Adrenal gland (tissue), 12 donors: ENCODE measurements around the gene RIMBP2. TPM values are rescaled to one million over a fixed set of nuclear protein-coding genes. Genes with fewer than 3 reads are reported as not detected.

Experiments
- DNase-seq, 7 donors: peaks; one replicate each; pipeline ENCODE4 v3.0.0-alpha.2; 2019 to 2020
- H3K27ac ChIP-seq, 5 donors: fragments of 200-600 bp; sonication (generic) in 4 of 5; 1 replicate in 3 of 5; 2 replicates in 2 of 5; pipeline versions ENCODE4 v1.5.1 to v1.8.0; 2016 to 2020; ENCODE audit warnings: mild to moderate bottlenecking in 1 of 5
- H3K27me3 ChIP-seq: fragments of 200-600 bp; 2 replicates; pipeline ENCODE4 v1.8.0; 2021
- H3K36me3 ChIP-seq, 2 donors: fragments of 200-600 bp; replicated peaks in 1 of 2; 1 replicate in 1 of 2; 2 replicates in 1 of 2; pipeline versions ENCODE4 v1.5.1 to v1.8.0; 2018 to 2022
- H3K4me1 ChIP-seq, 2 donors: fragments of 200-600 bp; replicated peaks in 1 of 2; 1 replicate in 1 of 2; 2 replicates in 1 of 2; pipeline versions ENCODE4 v1.5.1 to v1.8.0; 2018 to 2021
- H3K4me3 ChIP-seq, 4 donors: fragments of 200-600 bp; sonication (generic) in 3 of 4; one replicate each; pipeline ENCODE4 v1.5.1; 2016 to 2018
- H3K9me3 ChIP-seq, 3 donors: fragments of 200-600 bp; sonication (generic) in 1 of 3; replicated peaks in 1 of 3; 1 replicate in 2 of 3; 2 replicates in 1 of 3; pipeline versions ENCODE4 v1.5.1 to v1.8.0; 2016 to 2021
- POLR2A ChIP-seq, 2 donors: fragments of 450-650 bp; IDR thresholded peaks; one replicate each; pipeline ENCODE4 v1.6.1; 2017; ENCODE audit warnings: antibody characterized with exemption in 2 of 2, mild to moderate bottlenecking in 2 of 2, moderate library complexity in 1 of 2
- whole genome bisulfite sequencing, 4 donors: extraction: QIAGEN DNeasy Blood & Tissue Kit in 2 of 4; methylation state at CpG; one replicate each; pipeline versions ENCODE4 v1.1.5 to v1.1.7; 2013 to 2017; 5-methylcytosine and 5-hydroxymethylcytosine counted together
- intact Hi-C, 2 donors: fragments of 100-400 bp; cut with DNase I; formaldehyde crosslinking; loops; one replicate each; pipeline versions ENCODE4 v1.14.1 to v1.15.0; 2022 to 2023
- polyA plus RNA-seq, 3 donors: library from polyadenylated mRNA; stranded (reverse); fragments of 200-250 nt in 2 of 3; fragments of 350-450 nt in 1 of 3; fragmentation: Illumina TruSeq in 1 of 3; extraction: RNeasy Lipid Tissue Mini Kit (QIAGEN cat#74804) in 1 of 3; gene quantifications; one replicate each; pipeline ENCODE4 v1.2.3, GENCODE V29; 2013 to 2014
- total RNA-seq, 9 donors: library from RNA; depleted of rRNA in 4 of 9; stranded (reverse); fragments of >200 nt in 4 of 9; fragments of 120-200 nt in 1 of 9; fragmentation: NEBNext Ultra II Directional in 1 of 9; extraction: Animal tissue kit (Norgen Biotek cat#: 25700) in 1 of 9; gene quantifications; one replicate each; pipeline versions ENCODE4 v1.1.0 to v1.2.4, GENCODE V29; 2013 to 2023
- TF ChIP-seq, protein P1 (sequence below), 6 experiments: fragments of 450-650 bp in 4 of 6; fragments of 200-600 bp in 2 of 6; sonication (generic) in 1 of 6; IDR thresholded peaks; 1 replicate in 5 of 6; 2 replicates in 1 of 6; pipeline versions ENCODE4 v1.5.1 to v1.8.0; 2016 to 2021; ENCODE audit warnings: antibody characterized with exemption in 6 of 6, mild to moderate bottlenecking in 2 of 6, moderate library complexity in 1 of 6
- donor health status: healthy with polysubstance abuse.
- donor health status: Bipolar disorder and iron deficiency.
- donor health status: DM: yes; HTN: yes; CAD: no.
- donor health status: DM: no; HTN: no; CAD: no.
- donor health status: DM: no; HTN: no; CAD: no.
- donor health status: DM: yes; HTN: yes; CAD: no.

RIMBP2 gene
- total and polyA plus RNA-seq, 12 donors, result 0.18 to 23.9 (median 6.3) TPM; not detected in 2

DNA sequence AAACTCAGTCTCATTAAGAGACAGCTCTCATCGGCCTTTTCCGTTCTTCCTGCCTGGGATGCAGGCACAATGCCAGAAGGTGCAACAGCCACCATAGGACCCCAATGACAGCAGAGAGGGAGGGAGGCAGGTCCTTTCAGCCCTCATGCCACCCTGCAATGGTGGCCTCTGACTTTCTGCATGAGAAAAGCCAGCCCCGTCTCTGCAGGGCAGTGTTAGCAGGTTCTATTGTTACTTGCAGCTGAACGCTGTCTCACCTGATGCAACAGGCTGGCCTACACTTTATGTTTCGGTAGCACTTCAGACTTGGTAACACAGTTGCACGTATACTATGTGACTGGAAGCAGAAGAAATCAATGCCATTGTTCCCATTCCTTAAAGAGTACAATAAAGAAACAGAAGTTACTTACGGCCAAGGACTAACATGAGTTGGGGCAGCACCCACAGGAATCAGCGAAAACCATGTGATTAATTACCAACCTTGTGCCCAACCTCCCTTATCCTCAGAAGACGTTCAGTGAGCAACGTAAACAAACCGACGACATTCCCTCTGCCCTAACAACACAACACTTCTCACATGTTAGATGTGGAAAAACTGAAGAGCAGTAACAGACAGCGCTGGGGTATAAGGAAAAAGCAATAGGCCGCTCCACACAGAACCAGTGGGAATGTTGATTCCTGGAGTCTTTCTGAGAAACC, 102.1 kb downstream of the RIMBP2 start:
- no peaks in the 10 kb centered on the region for H3K27me3 ChIP-seq
- no peak overlapping the region for H3K27ac ChIP-seq
- H3K4me1 ChIP-seq, result no peaks in the 10 kb centered on the region
- intact Hi-C loops, result no loop called here
- 67 to 74% (median 68%) methylated on average over 14 of the region's 14 CpGs for WGBS, 4 donors
- H3K4me3 ChIP-seq, result no peak overlapping the region
- H3K9me3 ChIP-seq, result no peaks in the 10 kb centered on the region
- H3K36me3 ChIP-seq, result no peaks in the 10 kb centered on the region
- TF ChIP-seq POLR2A (IDR thresholded peaks at IDR 0.05), result no peak
- TF ChIP-seq, protein P1, sequence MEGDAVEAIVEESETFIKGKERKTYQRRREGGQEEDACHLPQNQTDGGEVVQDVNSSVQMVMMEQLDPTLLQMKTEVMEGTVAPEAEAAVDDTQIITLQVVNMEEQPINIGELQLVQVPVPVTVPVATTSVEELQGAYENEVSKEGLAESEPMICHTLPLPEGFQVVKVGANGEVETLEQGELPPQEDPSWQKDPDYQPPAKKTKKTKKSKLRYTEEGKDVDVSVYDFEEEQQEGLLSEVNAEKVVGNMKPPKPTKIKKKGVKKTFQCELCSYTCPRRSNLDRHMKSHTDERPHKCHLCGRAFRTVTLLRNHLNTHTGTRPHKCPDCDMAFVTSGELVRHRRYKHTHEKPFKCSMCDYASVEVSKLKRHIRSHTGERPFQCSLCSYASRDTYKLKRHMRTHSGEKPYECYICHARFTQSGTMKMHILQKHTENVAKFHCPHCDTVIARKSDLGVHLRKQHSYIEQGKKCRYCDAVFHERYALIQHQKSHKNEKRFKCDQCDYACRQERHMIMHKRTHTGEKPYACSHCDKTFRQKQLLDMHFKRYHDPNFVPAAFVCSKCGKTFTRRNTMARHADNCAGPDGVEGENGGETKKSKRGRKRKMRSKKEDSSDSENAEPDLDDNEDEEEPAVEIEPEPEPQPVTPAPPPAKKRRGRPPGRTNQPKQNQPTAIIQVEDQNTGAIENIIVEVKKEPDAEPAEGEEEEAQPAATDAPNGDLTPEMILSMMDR (IDR thresholded peaks at IDR 0.05), result no peak
- DNase-seq, result peak in 1 of 7 donors; percentile 28

DNA sequence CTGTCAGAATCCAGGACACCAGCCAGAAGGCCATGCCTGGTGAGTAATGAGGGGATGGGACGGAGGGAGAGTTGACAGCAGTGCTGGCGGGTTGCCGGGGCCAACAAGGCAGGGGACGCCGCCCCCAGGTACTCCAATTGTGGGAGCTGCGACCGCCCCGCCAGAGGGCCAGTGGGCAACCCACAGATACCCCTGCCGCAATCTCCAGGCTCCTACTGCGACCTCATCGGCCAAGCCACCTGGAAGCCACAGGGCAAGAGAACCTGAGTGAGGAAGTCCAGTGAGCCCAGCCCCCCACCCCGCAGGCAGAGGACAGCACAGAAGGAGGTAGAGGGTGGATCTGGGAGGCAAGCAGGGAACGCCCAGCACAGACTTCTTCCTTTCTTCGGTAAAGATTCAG, 103.0 kb downstream of the RIMBP2 start:
- 67 to 88% (median 85%) methylated on average over 2 to 14 of the region's 14 CpGs for WGBS, 4 donors
- Histone ChIP-seq H3K27me3 (no peaks in the 10 kb centered on the region), H3K27ac (no peak overlapping the region), H3K4me1 (no peaks in the 10 kb centered on the region), H3K9me3 (no peaks in the 10 kb centered on the region), H3K4me3 (no peak overlapping the region), H3K36me3 (no peaks in the 10 kb centered on the region)
- intact Hi-C loops, result no loop called here
- TF ChIP-seq, protein P1 (IDR thresholded peaks at IDR 0.05), result no peak
- TF ChIP-seq POLR2A (IDR thresholded peaks at IDR 0.05), result no peak
- DNase-seq, result peak in 1 of 7 donors; percentile 48

DNA sequence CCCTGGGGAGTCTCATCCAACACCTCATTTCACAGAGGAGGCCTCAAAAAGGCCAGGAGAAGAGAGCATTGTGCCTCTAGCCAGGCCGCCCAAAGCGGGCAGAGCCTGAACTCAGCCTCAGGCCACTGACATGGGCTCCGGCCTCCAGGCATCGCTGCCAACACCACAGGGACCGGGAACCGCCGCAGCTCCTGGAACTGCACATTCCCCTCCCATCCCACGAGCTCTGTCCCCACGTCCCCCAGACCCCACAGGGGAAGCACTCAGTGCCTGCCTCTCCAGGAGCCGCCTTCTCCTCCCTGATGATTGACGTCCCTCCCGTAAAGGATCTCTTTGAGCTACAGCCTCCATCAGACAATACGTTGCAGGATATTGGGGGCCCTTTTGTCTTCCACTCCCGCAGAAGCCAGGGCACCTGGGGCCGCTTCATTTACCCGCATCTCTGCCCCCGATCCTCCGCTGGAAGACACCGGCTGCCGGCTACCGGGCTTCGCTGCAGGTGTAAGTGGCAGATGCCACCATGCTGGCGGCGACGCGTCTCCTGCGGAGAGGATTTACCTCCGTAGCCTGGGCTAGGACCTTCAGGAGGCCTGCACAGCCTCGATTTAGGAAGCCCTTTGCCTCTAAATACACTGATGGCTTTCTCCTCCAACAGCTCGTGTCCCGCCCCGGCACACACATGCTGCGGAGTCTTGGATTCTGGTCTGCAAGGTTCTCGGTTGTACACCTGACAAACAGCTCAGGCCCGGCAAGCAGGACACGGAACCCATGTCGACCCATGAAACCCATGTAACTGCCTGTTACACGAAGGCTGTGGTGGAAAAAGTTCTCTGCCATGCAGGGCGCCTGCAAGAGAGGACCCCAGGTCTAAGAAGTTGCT, 104.8 kb downstream of the RIMBP2 start:
- H3K4me3 ChIP-seq, result no peak overlapping the region
- no peak for TF ChIP-seq POLR2A (IDR thresholded peaks at IDR 0.05)
- TF ChIP-seq, protein P1 (IDR thresholded peaks at IDR 0.05), result no peak
- DNase-seq, result peak in 1 of 7 donors; percentile 45
- no peaks in the 10 kb centered on the region for H3K36me3 ChIP-seq
- H3K27me3 ChIP-seq, result no peaks in the 10 kb centered on the region
- intact Hi-C loops, result no loop called here
- 86 to 89% (median 88%) methylated on average over 21 to 39 of the region's 39 CpGs for WGBS, 4 donors
- H3K4me1 ChIP-seq, result no peaks in the 10 kb centered on the region
- H3K27ac ChIP-seq, result no peak overlapping the region
- no peaks in the 10 kb centered on the region for H3K9me3 ChIP-seq

DNA sequence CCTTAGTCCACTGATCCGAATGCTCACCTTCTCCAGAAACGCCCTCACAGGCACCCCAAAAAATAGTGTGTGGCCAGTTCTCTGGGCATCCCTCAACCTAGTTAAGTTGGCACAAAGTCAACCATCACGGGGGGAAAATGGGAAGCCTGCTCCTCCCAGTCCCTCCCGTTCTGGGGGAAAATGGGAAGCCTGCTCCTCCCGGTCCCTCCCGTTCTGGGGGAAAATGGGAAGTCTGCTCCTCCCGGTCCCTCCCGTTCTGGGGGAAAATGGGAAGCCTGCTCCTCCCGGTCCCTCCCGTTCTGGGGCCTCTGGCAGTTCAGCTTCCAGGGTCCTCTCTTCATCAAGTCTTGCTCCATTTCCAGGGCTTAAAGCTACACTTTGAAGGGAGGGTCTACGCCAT, 106.1 kb downstream of the RIMBP2 start:
- intact Hi-C loops, result no loop called here
- WGBS, 4 donors, result 70 to 78% (median 75%) methylated on average over 11 of the region's 11 CpGs
- DNase-seq, result peak in 1 of 7 donors; percentile 34
- H3K27me3 ChIP-seq, result no peaks in the 10 kb centered on the region
- no peak for TF ChIP-seq POLR2A (IDR thresholded peaks at IDR 0.05)
- TF ChIP-seq, protein P1 (IDR thresholded peaks at IDR 0.05), result no peak
- no peak overlapping the region for H3K27ac ChIP-seq
- H3K4me1 ChIP-seq, result no peaks in the 10 kb centered on the region
- H3K9me3 ChIP-seq, result no peaks in the 10 kb centered on the region
- H3K36me3 ChIP-seq, result no peaks in the 10 kb centered on the region
- H3K4me3 ChIP-seq, result no peak overlapping the region
